GM23338 (cell line): ENCODE measurements around the gene NEK4. TPM values are rescaled to one million over a fixed set of nuclear protein-coding genes. Genes with fewer than 3 reads are reported as not detected.

Source experiments
- ATAC-seq: fragments of 200-7000 bp; cut with Tn5 transposase; 3 replicates; pipeline ENCODE4 v1.9.1; 2020
- DNase-seq: peaks from one replicate; pipeline ENCODE4 v3.0.0-alpha.2; 2015; ENCODE audit warnings: low spot score
- H2AFZ ChIP-seq: fragments of 200-600 bp; sonication (generic); 2 replicates; pipeline ENCODE4 v1.8.0; 2016; ENCODE audit warnings: antibody characterized with exemption, mild to moderate bottlenecking, moderate library complexity
- H3F3A ChIP-seq: fragments of 200-600 bp; sonication (generic); replicated peaks from 2 replicates; pipeline ENCODE4 v1.8.0; 2017; ENCODE audit warnings: antibody characterized with exemption, mixed run types, low read depth
- H3K27ac ChIP-seq: fragments of 200-600 bp; sonication (generic); 2 replicates; pipeline ENCODE4 v1.6.1; 2016; ENCODE audit warnings: low read depth
- H3K27me3 ChIP-seq: fragments of 200-600 bp; sonication (generic); 2 replicates; pipeline ENCODE4 v1.8.0; 2016; ENCODE audit warnings: mild to moderate bottlenecking, mixed run types, moderate library complexity; ENCODE audit not compliant: insufficient read depth
- H3K36me3 ChIP-seq: fragments of 200-600 bp; sonication (generic); 2 replicates; pipeline ENCODE4 v1.8.0; 2016; ENCODE audit warnings: mild to moderate bottlenecking; ENCODE audit not compliant: insufficient read depth
- H3K4me1 ChIP-seq: fragments of 200-600 bp; sonication (generic); 2 replicates; pipeline ENCODE4 v1.8.0; 2016; ENCODE audit warnings: mild to moderate bottlenecking, moderate library complexity; ENCODE audit not compliant: insufficient read depth
- H3K4me2 ChIP-seq: fragments of 200-600 bp; sonication (generic); 2 replicates; pipeline ENCODE4 v1.7.1; 2017; ENCODE audit warnings: mixed run types
- H3K4me3 ChIP-seq: fragments of 200-600 bp; sonication (generic); 2 replicates; pipeline ENCODE4 v1.6.1; 2016; ENCODE audit warnings: mixed run types
- H3K79me2 ChIP-seq: fragments of 200-600 bp; sonication (generic); replicated peaks from 2 replicates; pipeline ENCODE4 v1.8.0; 2017; ENCODE audit warnings: mild to moderate bottlenecking; ENCODE audit not compliant: insufficient read depth
- H3K9me2 ChIP-seq: fragments of 200-600 bp; sonication (generic); 2 replicates; pipeline ENCODE4 v1.8.0; 2017; ENCODE audit not compliant: insufficient read depth
- H4K20me1 ChIP-seq: fragments of 200-600 bp; sonication (generic); replicated peaks from 2 replicates; pipeline ENCODE4 v1.8.0; 2017; ENCODE audit warnings: mild to moderate bottlenecking; ENCODE audit not compliant: insufficient read depth
- H3K27ac Mint-ChIP-seq: 2 replicates; pipeline ENCODE4 v1.8.0; 2020; ENCODE audit warnings: inconsistent platforms, mild to moderate bottlenecking, moderate library complexity, mixed read lengths
- H3K27me3 Mint-ChIP-seq: 3 replicates; pipeline ENCODE4 v1.8.0; 2022; ENCODE audit warnings: low read depth, mild to moderate bottlenecking, moderate library complexity, mixed read lengths, inconsistent platforms; ENCODE audit not compliant: insufficient read depth, poor library complexity
- H3K36me3 Mint-ChIP-seq: 3 replicates; pipeline ENCODE4 v1.8.0; 2021; ENCODE audit warnings: low read depth, mild to moderate bottlenecking, inconsistent platforms, moderate library complexity, mixed read lengths
- H3K4me1 Mint-ChIP-seq: 3 replicates; pipeline ENCODE4 v1.8.0; 2020; ENCODE audit warnings: mild to moderate bottlenecking, inconsistent platforms, mixed read lengths
- H3K4me3 Mint-ChIP-seq: 3 replicates; pipeline ENCODE4 v1.8.0; 2021; ENCODE audit warnings: moderate library complexity, mild to moderate bottlenecking, inconsistent platforms, mixed read lengths
- H3K9me3 Mint-ChIP-seq: 3 replicates; pipeline ENCODE4 v1.8.0; 2020; ENCODE audit warnings: moderate library complexity, mild to moderate bottlenecking, inconsistent platforms, mixed read lengths
- CREB1 ChIP-seq: fragments of 250-450 bp; sonication (Bioruptor Pico); IDR thresholded peaks from 2 replicates; pipeline ENCODE4 v1.5.0; 2020; ENCODE audit warnings: low read depth, mild to moderate bottlenecking, moderate library complexity
- CTCF ChIP-seq, 2 experiments: fragments of 200-600 bp in 1 of 2; sonication (generic) in 1 of 2; conservative IDR thresholded peaks; 2 replicates each; pipeline versions ENCODE4 v1.5.1 to v1.6.1; 2016 to 2017; ENCODE audit warnings: antibody characterized with exemption in 2 of 2, low read depth in 2 of 2, mild to moderate bottlenecking in 2 of 2, moderate library complexity in 1 of 2
- EZH2 ChIP-seq: fragments of 200-600 bp; sonication (generic); IDR thresholded peaks from one replicate; pipeline ENCODE4 v1.8.0; 2017; ENCODE audit warnings: antibody characterized with exemption, mild to moderate bottlenecking, low read depth; ENCODE audit not compliant: unreplicated experiment
- EZH2phosphoT487 ChIP-seq: fragments of 200-600 bp; sonication (generic); IDR thresholded peaks from one replicate; pipeline ENCODE4 v1.8.1; 2018; ENCODE audit warnings: antibody characterized with exemption; ENCODE audit not compliant: unreplicated experiment
- NANOG ChIP-seq: IDR thresholded peaks from 2 replicates; pipeline ENCODE4 v1.6.1; 2016; ENCODE audit warnings: antibody characterized with exemption, borderline replicate concordance
- POLR2AphosphoS5 ChIP-seq: IDR thresholded peaks from 2 replicates; pipeline ENCODE4 v1.6.1; 2016; ENCODE audit warnings: antibody characterized with exemption, low read depth
- STAT1 ChIP-seq: IDR thresholded peaks from one replicate; pipeline ENCODE4 v1.6.1; 2016; ENCODE audit warnings: antibody characterized with exemption; ENCODE audit not compliant: unreplicated experiment
- ZNF331 ChIP-seq: fragments of 250-450 bp; sonication (Bioruptor Pico); IDR thresholded peaks from 2 replicates; pipeline ENCODE4 v1.5.0; 2020; ENCODE audit warnings: low read depth, mild to moderate bottlenecking, moderate library complexity
- polyA plus RNA-seq: library from polyadenylated mRNA; unstranded; fragments of >200 nt; fragmentation: Nextera tagmentation; extraction: Ambion mirVana; gene quantifications from 2 replicates; pipeline ENCODE4 v1.2.1, GENCODE V29; 2016
- total RNA-seq: library from RNA; depleted of rRNA; stranded (reverse); fragments of >200 nt; shearing (Covaris generic); gene quantifications from 2 replicates; pipeline ENCODE4 v1.2.3, GENCODE V29; 2014
- TF ChIP-seq, protein P1 (sequence below): IDR thresholded peaks from 2 replicates; pipeline ENCODE4 v1.6.1; 2016; ENCODE audit warnings: antibody characterized with exemption
- TF ChIP-seq, protein P2 (sequence below): IDR thresholded peaks from one replicate; pipeline ENCODE4 v1.6.1; 2018; ENCODE audit warnings: antibody characterized with exemption; ENCODE audit not compliant: unreplicated experiment

The NEK4 gene
- total and polyA plus RNA-seq, 2 experiments from 2014 or later: 8.6 to 42.7 TPM

DNA sequence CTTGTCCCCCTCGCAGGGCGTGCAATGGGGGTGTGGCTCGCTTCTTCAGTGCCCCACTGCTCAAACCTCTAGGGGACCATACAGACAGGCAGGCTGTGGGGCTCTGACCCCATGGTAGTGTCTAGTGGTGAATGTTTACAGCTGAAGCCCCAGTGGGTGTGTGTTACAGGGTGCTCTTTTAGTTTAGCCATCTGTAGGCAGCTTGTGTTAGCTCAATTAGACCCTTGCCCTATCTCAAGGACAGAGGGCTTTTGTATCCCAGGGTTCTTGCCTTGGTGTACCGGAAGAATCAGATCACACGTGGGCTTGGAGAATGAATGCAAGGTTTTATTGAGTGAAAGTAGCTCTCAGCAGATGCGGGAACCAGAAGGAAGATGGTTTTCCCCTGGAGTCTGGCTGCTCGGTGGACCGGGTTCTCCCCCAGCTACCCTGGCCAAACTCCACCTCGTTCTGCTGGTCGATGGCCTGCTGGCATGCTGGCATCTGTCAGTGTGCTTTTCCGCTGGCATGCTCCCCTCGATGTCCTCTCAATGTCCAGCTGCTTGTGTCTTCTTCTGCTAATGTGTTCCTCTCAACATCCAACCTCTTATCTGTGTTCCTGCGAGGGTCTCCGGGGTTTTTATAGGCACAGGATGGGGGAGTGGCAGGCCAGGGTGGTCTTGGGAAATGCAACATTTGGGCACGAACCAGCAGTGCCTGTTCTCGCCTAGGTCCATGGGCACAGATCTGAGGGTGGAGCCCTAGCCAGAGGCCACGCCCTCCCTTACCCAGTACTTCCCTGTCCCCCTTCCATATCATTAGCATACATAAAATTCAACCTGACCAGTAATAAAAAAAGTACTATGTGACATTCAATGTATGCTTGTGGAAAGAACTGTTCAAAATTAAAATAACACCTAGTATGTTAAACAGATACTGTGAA is 58.2 kb downstream of the NEK4 start (continued):
- TF ChIP-seq CTCF (conservative IDR thresholded peaks at IDR 0.05; ENCODE audit: low read depth in 2 of 2) (no peak), POLR2AphosphoS5 (no peak), CREB1 (no peak), STAT1 (no peak)

DNA sequence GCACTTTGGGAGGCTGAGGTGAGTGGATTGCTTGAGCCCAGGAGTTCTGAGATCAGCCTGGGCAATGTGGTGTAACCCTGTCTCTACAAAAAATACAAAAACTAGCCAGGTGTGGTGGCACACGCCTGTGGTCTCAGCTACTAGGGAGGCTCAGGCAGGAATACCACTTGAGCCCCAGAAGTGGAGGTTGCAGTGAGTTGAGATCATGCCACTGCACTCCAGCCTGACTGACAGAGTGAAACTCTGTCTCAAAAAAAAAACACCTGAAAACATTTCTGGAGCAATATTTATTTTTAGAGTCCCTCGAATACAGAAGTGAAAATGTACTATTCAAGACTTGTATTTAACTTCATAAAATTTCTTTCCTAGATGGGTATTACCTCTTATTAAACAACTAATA is 60.2 kb downstream of the NEK4 start:
- Histone ChIP-seq H3K79me2 (peaks cover 21% of the 10 kb centered on the region), H3K9me2 (no peaks in the 10 kb centered on the region), H3K36me3 (peaks cover 14% of the 10 kb centered on the region), H2AFZ (no peak overlapping the region), H3K4me2 (no peak overlapping the region), H3K4me1 (peaks cover 10% of the 10 kb centered on the region; the same call in 1 of the 2 replicates), H3F3A (peaks cover 9% of the 10 kb centered on the region), H3K27ac (0 out of 2 replicates have a peak overlapping the region, but pooled peaks have one; percentile 27), H3K4me3 (no peak overlapping the region), H4K20me1 (peaks cover 15% of the 10 kb centered on the region), H3K27me3 (no peaks in the 10 kb centered on the region)
- no peak for TF ChIP-seq EZH2phosphoT487
- no peak for TF ChIP-seq EZH2
- TF ChIP-seq ZNF331 (CRISPR knock-in tag): no peak
- TF ChIP-seq STAT1: no peak
- TF ChIP-seq, protein P1, sequence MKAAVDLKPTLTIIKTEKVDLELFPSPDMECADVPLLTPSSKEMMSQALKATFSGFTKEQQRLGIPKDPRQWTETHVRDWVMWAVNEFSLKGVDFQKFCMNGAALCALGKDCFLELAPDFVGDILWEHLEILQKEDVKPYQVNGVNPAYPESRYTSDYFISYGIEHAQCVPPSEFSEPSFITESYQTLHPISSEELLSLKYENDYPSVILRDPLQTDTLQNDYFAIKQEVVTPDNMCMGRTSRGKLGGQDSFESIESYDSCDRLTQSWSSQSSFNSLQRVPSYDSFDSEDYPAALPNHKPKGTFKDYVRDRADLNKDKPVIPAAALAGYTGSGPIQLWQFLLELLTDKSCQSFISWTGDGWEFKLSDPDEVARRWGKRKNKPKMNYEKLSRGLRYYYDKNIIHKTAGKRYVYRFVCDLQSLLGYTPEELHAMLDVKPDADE: no peak
- TF ChIP-seq CTCF (conservative IDR thresholded peaks at IDR 0.05; ENCODE audit: low read depth in 2 of 2): no peak
- no peak for TF ChIP-seq NANOG
- no peak for TF ChIP-seq CREB1
- TF ChIP-seq, protein P2, sequence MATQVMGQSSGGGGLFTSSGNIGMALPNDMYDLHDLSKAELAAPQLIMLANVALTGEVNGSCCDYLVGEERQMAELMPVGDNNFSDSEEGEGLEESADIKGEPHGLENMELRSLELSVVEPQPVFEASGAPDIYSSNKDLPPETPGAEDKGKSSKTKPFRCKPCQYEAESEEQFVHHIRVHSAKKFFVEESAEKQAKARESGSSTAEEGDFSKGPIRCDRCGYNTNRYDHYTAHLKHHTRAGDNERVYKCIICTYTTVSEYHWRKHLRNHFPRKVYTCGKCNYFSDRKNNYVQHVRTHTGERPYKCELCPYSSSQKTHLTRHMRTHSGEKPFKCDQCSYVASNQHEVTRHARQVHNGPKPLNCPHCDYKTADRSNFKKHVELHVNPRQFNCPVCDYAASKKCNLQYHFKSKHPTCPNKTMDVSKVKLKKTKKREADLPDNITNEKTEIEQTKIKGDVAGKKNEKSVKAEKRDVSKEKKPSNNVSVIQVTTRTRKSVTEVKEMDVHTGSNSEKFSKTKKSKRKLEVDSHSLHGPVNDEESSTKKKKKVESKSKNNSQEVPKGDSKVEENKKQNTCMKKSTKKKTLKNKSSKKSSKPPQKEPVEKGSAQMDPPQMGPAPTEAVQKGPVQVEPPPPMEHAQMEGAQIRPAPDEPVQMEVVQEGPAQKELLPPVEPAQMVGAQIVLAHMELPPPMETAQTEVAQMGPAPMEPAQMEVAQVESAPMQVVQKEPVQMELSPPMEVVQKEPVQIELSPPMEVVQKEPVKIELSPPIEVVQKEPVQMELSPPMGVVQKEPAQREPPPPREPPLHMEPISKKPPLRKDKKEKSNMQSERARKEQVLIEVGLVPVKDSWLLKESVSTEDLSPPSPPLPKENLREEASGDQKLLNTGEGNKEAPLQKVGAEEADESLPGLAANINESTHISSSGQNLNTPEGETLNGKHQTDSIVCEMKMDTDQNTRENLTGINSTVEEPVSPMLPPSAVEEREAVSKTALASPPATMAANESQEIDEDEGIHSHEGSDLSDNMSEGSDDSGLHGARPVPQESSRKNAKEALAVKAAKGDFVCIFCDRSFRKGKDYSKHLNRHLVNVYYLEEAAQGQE: no peak
- peaks cover 12% of the 10 kb centered on the region for H3K27me3 Mint-ChIP-seq
- ATAC-seq (no peak), DNase-seq (no peak)
- peaks cover 7% of the 10 kb centered on the region for H3K4me1 Mint-ChIP-seq
- peaks cover 19% of the 10 kb centered on the region for H3K36me3 Mint-ChIP-seq
- H3K9me3 Mint-ChIP-seq: no peaks in the 10 kb centered on the region
- no peak overlapping the region for H3K4me3 Mint-ChIP-seq
- no peak overlapping the region for H3K27ac Mint-ChIP-seq
